IMR-90 (cell line): ENCODE data around the gene NUFIP2.

ENCODE experiments used
- CEBPB ChIP-seq: IDR thresholded peaks from 2 replicates; pipeline ENCODE4 v1.6.1; 2012; ENCODE audit warnings: low read depth, low read length, improper control_type of control experiment
- CTCF ChIP-seq: conservative IDR thresholded peaks from 2 replicates; pipeline ENCODE4 v1.5.1; 2012; ENCODE audit warnings: mild to moderate bottlenecking, low read depth, low read length, improper control_type of control experiment
- FOS ChIP-seq: fragments of 150-350 bp; IDR thresholded peaks from 2 replicates; pipeline ENCODE4 v1.6.1; 2016; ENCODE audit warnings: low read depth, low read length
- POLR2A ChIP-seq: IDR thresholded peaks from 2 replicates; pipeline ENCODE4 v1.6.1; 2012; ENCODE audit warnings: mild to moderate bottlenecking, low read depth, low read length
- RAD21 ChIP-seq: IDR thresholded peaks from 2 replicates; pipeline ENCODE4 v1.6.1; 2012; ENCODE audit warnings: low read length, improper control_type of control experiment
- RCOR1 ChIP-seq: IDR thresholded peaks from 2 replicates; pipeline ENCODE4 v1.6.1; 2012; ENCODE audit warnings: mild to moderate bottlenecking, low read length, improper control_type of control experiment; ENCODE audit not compliant: insufficient replicate concordance

- TF ChIP-seq CTCF (peak; percentile 98), POLR2A (no peak), FOS (no peak), CEBPB (no peak), RAD21 (peak; percentile 76), RCOR1 (no peak)
Observed at GRCh38 chr17:29219378-29220047, 74.4 kb downstream of the NUFIP2 start.
